ENCODE measurements around the gene SPANXN4. TPM values are rescaled to one million over a fixed set of nuclear protein-coding genes. Genes with fewer than 3 reads are reported as not detected.

The SPANXN4 gene, protein sequence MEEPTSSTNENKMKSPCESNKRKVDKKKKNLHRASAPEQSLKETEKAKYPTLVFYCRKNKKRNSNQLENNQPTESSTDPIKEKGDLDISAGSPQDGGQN
- total RNA-seq (2014; rRNA removed; shearing (Covaris generic)), result not detected in 2 replicates

DNA sequence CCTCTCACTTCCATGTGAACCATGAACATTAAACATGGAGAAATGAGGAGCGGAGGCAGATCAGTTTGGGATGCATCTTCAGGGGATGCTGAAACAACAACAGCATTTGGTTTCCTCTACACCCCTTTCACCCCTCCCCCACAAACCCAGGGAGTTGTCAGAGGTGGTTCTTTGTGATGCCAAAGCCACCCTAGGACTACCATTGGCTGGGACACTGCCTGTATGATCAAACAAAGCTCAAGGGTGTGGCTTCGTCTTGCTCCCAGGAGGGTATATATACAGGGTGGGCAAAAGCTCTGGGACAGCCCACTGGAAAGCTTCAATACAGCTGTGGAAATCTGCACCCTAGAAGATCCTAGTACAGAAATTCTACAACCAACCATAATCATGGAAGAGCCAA lies at the start of gene SPANXN4:
SPANXN4 (plus strand) TSS at position 301 of the 400 bp plus-strand sequence; CDS start at position 388, 87 bp downstream.

